ENCODE results near the gene CRAT. TPM values are rescaled to one million over a fixed set of nuclear protein-coding genes. Genes with fewer than 3 reads are reported as not detected.

The CRAT gene
- total RNA-seq, 1 donor from 2014 or later, result 13.7 TPM

DNA sequence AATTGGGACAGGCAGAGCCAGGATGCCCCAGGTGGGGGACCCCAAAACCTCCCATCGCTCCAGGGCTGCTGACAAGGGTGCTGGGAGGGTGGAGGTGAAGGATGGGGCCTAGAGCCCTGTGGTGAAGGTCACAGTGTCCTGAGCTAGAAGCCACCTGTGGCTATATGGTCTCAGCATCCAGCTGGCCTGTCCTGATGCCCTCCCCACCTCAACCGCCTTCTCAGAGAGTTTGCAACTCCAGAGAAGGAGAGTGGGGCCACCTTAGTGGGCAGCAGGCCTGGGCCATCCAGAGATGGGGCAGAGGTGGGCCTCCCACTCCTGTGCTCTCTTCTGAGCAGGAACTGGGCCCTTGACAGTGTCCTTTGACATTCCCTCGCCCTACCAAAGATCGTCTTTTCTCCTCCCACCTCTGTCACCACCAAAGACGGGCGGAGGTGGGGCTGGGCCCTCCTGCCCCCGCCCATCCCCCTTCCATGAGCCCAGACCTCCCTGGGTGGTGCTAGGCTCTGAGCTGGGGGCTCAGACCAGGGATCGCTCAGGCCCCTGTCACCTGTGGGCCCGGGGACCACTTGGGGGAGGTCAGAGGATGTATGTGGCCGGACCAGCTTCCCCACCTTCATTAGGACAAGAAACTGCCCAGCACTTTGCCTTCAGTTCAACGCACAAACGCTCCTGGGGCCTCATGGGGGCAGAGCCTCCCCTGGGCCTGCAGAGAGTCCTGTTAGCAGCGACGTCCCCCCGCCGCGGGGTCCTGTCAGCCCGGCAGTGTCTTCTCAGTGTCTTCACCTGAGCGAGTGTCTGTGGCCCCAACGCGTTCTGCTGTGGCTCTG is 39.7 kb downstream of the CRAT start:
- DNase-seq (ENCODE audit: low read depth), result no peak
- peaks cover 10% of the 10 kb centered on the region for H3K36me3 ChIP-seq (ENCODE audit: control insufficient read depth, insufficient read depth, low read length)
- no peak for FAIRE-seq

DNA sequence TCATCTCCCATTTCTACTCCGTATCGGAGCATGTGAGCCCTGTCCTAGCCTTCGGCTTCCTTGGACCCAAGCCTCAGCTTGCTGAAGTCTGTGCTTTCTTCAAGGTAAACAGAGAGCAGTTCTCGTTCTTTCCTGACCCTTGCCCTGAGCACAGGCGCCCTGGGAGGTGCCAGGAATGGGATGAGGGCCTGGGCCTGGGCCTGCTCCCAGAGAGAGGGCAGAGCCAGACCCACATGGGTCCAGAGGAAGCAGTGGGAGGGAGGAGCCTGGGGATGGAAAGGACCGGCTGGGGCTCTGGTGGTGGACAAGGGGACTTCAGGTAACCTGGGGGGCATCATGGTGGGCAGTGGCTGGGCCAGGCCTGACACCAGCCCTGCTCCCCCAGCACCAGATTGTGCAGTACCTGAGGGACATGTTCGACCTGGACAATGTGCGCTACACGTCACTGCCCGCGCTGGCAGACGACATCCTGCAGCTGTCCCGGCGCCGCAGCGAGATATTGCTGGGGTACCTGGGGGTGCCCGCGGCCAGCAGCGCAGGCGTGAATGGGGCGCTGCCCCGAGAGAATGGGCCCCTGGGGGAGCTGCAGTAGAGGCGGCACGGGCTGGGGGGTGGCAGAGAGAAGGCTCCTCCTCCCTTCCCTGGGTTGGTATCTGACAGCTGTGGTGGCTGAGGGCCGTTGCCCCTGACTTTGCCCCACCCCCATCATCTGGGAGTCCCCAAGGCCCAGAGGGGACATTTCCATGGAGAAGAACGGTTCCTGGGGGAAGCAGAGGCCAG is 40.5 kb downstream of the CRAT start:
- no peak for DNase-seq (ENCODE audit: low read depth)

More for the DNA sequence above, 39.7 kb downstream of the CRAT start:
- TF ChIP-seq, protein P1, sequence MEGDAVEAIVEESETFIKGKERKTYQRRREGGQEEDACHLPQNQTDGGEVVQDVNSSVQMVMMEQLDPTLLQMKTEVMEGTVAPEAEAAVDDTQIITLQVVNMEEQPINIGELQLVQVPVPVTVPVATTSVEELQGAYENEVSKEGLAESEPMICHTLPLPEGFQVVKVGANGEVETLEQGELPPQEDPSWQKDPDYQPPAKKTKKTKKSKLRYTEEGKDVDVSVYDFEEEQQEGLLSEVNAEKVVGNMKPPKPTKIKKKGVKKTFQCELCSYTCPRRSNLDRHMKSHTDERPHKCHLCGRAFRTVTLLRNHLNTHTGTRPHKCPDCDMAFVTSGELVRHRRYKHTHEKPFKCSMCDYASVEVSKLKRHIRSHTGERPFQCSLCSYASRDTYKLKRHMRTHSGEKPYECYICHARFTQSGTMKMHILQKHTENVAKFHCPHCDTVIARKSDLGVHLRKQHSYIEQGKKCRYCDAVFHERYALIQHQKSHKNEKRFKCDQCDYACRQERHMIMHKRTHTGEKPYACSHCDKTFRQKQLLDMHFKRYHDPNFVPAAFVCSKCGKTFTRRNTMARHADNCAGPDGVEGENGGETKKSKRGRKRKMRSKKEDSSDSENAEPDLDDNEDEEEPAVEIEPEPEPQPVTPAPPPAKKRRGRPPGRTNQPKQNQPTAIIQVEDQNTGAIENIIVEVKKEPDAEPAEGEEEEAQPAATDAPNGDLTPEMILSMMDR (IDR thresholded peaks at IDR 0.05; ENCODE audit: insufficient read depth, low read length, severe bottlenecking), result no peak
- no peaks in the 10 kb centered on the region for H3K27me3 ChIP-seq (ENCODE audit: control insufficient read depth, insufficient read depth, low read length)
- H3K4me3 ChIP-seq (ENCODE audit: low read depth, low read length), result no peak overlapping the region

DNA sequence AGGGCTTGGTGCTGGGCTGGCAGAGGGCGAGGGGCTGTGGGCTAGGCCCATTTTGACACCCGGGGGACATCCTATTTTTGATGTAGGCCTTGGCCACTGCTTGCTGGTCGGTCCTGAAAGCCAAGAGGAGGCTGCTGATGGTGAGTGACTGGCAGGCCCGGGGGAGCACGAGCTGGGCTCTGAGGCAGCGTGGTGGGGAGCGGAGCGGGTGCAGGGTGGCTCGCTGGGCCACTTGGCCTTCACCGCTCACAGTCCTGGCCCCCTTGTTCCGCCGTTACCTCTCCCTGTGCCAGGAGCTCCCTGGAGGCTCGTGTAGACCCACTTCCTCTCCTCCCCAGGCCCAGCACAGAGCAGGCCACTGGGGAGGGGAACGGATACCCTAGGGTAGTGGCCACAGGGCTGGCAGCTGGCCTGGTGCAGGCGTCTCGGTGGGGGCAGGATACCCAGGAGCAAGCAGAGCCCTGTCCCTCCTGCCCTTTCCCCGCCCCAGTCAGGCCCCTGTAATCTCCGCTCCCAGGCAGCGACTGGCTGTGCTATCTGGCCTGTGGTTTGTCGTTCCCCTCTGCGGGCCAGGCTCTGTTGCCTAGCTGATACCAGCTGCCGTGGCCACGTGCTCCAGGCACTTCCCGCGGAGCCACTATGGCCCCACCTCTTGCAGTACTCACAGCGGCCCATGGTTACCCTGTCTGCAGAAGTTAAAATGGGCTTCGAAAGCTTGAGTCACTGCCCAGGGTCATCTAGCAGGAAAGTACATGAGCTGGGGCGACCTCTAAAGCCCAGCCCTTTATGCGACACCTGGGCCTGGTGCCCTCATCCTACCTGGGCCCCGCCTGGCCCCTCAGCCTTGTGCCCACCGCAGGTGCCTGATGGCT is 41.4 kb downstream of the CRAT start:
- FAIRE-seq (no peak), DNase-seq (ENCODE audit: low read depth) (no peak)
- H3K4me3 ChIP-seq (ENCODE audit: low read depth, low read length), result no peak overlapping the region
- H3K36me3 ChIP-seq (ENCODE audit: control insufficient read depth, insufficient read depth, low read length), result peaks cover 17% of the 10 kb centered on the region
- no peaks in the 10 kb centered on the region for H3K27me3 ChIP-seq (ENCODE audit: control insufficient read depth, insufficient read depth, low read length)
- TF ChIP-seq, protein P1 (IDR thresholded peaks at IDR 0.05; ENCODE audit: insufficient read depth, low read length, severe bottlenecking), result no peak

More for the DNA sequence above, 40.5 kb downstream of the CRAT start:
- TF ChIP-seq, protein P1 (IDR thresholded peaks at IDR 0.05; ENCODE audit: insufficient read depth, low read length, severe bottlenecking), result no peak
- Histone ChIP-seq H3K36me3 (ENCODE audit: control insufficient read depth, insufficient read depth, low read length) (peaks cover 14% of the 10 kb centered on the region), H3K27me3 (ENCODE audit: control insufficient read depth, insufficient read depth, low read length) (no peaks in the 10 kb centered on the region), H3K4me3 (ENCODE audit: low read depth, low read length) (no peak overlapping the region)
- FAIRE-seq, result no peak

DNA sequence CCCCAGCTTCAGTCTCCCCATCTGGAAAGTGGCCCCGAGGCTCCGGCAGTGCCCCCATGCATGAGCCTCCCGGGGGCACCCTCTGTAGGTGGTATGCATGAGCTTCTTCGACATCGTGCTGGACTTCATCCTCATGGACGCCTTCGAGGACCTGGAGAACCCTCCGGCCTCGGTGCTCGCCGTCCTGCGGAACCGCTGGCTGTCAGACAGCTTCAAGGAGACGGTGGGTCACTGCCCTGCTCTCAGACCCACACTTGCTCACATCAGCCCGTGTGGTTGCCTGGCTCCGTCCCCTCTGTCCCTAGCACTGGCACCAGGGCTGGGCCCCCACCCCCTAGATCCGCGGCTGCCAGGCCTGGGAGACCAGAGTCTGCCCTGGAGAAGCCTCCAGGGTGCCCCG is 42.5 kb downstream of the CRAT start:
- DNase-seq (ENCODE audit: low read depth) (no peak), FAIRE-seq (no peak)
- H3K4me3 ChIP-seq (ENCODE audit: low read depth, low read length), result no peak overlapping the region
- TF ChIP-seq, protein P1 (IDR thresholded peaks at IDR 0.05; ENCODE audit: insufficient read depth, low read length, severe bottlenecking), result no peak
- H3K27me3 ChIP-seq (ENCODE audit: control insufficient read depth, insufficient read depth, low read length), result no peaks in the 10 kb centered on the region
- H3K36me3 ChIP-seq (ENCODE audit: control insufficient read depth, insufficient read depth, low read length), result peaks cover 20% of the 10 kb centered on the region

DNA sequence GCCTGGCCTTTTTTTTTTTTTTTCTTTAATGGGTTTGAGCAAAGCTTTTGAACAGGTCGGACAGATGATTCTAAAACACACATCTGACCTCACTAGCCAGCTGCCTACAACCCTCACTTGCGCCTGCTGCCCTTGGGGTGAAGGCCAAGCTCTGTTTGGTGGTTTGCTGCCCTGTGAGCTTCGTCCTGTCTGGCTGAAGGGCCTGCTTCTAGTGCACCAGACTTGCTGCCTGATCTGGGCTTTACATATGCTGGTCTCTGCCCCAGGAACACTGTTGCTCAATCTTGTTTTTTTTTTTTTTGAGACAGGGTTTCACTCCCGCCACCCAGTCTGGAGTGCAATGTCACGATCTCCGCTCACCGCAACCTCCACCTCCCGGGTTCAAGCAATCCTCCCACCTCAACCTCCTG is 46.1 kb downstream of the CRAT start:
- no peak for FAIRE-seq
- Histone ChIP-seq H3K27me3 (ENCODE audit: control insufficient read depth, insufficient read depth, low read length) (no peaks in the 10 kb centered on the region), H3K36me3 (ENCODE audit: control insufficient read depth, insufficient read depth, low read length) (peaks cover 31% of the 10 kb centered on the region), H3K4me3 (ENCODE audit: low read depth, low read length) (no peak overlapping the region)
- TF ChIP-seq, protein P1 (IDR thresholded peaks at IDR 0.05; ENCODE audit: insufficient read depth, low read length, severe bottlenecking), result no peak
- DNase-seq (ENCODE audit: low read depth), result no peak
